Measurements from ENCODE around the gene PDCD11. TPM values are rescaled to one million over a fixed set of nuclear protein-coding genes. Genes with fewer than 3 reads are reported as not detected.
A peak's percentile ranks its signal among the peaks of the same experiment; 100 is the strongest.

Gene PDCD11
- total RNA-seq, 2 experiments from 2014 or later: 89.5 to 94.7 TPM

DNA sequence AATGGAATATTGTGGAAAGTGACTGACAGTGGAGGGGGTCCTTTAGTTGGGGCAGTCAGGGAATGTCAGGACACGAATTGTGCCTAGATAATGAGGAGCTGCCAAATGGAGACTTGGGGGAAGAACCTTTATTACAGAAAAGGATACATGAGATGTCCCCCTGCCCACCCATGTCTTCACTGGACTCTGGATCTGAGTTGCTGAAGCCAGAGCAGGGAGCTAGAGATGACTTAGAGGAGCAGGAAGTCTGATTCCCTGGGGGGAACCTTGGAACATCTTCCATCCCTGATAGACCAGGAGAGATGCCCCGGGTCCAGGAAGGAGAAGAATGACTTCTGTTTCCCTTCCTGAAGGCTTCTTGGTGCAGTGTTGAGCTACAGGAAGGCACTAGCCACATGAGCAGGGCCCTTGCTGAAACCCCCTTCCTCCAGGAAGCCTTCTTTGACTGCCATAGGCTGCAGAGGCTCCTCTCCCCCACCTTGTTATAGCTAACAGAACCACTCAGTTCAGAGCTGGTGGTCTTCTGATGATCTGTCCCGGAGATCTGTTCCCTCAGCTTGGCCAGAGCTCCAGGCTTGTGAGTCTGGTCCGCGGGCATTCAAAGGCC is 96.3 kb downstream of the PDCD11 start:
- Mint-ChIP-seq H3K27me3 (peaks cover 55% of the 10 kb centered on the region), H3K27ac (no peak overlapping the region), H3K4me1 (peaks cover 22% of the 10 kb centered on the region), H3K36me3 (no peaks in the 10 kb centered on the region), H3K9me3 (no peaks in the 10 kb centered on the region), H3K4me3 (peak overlapping the region; percentile 73)
- DNase-seq: no peak

DNA sequence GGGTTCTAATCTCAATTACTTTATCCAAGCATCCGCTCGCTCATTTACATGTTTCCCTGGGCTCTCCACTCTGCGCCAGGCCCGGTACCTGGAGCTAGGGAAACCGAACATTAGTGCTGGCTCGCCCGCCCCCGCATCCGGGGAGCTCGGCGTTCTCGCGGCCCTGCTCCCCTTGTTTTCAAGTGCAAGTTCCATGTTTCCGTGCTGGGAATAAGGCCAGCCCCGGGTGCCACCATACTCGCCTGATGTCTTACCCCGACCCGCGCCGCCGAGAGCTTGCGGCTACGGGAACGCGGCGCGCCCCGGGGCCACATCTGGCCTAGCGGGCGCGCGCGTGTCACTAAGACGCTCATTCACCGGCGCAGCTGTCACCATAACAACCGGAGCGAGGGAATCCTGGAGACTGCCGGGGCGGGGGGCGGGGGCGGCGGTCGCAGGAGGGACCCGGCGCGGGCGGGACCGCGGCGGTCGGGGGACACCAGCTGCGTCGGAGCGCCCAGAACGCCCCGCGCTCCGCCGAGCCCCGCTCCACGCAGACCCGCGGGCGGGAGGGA is 97.0 kb downstream of the PDCD11 start, which contains the start of gene NEURL1:
TSS of gene NEURL1 (plus strand) at position 344 of the 554 bp plus-strand sequence. CDS start 683 bp downstream, outside the sequence.
- Mint-ChIP-seq H3K36me3 (no peaks in the 10 kb centered on the region), H3K9me3 (no peaks in the 10 kb centered on the region), H3K27ac (no peak within 1 kb of the TSS), H3K4me1 (peaks cover 22% of the 10 kb centered on the region), H3K4me3 (peak within 1 kb of the TSS; percentile 73), H3K27me3 (peaks cover 56% of the 10 kb centered on the region)
- DNase-seq: peak; percentile 20

DNA sequence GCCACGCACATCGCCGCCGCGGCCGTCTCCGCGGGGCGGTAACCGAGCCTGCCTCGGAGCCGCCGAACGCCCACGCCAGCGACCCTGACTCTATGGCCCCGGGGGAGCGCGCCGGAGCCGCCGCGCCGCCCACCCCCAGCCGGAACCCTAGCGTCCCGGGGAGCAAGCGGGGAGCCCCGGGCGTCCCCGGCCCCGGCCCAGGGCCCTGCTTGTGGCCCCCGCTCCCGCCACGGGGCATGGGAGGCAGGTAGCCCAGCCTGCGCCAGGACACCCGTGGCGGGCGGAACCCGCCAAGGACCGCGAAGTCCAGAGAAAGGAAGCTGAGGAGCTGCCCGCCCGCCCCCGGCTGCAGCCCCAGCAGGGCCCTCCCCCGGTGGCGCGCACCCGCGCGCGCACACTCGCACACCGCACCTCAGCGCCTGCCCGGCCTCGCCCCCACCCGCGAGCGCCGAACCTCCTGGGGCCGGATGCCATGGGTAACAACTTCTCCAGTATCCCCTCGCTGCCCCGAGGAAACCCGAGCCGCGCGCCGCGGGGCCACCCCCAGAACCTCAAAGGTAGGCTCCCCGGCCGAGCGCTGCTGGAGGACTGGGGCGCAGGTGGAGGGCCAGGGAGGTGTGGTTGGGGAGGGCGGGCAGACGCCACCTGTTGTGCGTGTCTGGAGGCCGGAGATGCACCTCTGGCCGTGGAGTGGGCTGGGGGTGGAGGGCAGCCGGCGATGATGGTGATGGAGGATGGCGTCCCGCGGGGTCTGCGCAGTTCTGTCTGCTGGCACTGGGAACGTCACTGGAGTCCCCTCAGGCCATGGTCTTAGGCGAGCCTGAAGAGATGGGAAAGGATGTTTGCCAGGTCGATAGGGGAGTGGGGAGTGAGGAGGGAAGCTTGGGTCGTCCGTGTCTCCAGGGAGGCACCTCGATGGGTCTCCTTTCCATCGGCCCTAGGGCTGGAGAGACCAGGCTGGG is 97.8 kb downstream of the PDCD11 start:
- peak; percentile 43 for DNase-seq
- peaks cover 64% of the 10 kb centered on the region for H3K27me3 Mint-ChIP-seq
- no peaks in the 10 kb centered on the region for H3K36me3 Mint-ChIP-seq
- H3K9me3 Mint-ChIP-seq: no peaks in the 10 kb centered on the region
- H3K4me1 Mint-ChIP-seq: peaks cover 22% of the 10 kb centered on the region
- H3K27ac Mint-ChIP-seq: no peak overlapping the region
- peak overlapping the region; percentile 33 for H3K4me3 Mint-ChIP-seq

DNA sequence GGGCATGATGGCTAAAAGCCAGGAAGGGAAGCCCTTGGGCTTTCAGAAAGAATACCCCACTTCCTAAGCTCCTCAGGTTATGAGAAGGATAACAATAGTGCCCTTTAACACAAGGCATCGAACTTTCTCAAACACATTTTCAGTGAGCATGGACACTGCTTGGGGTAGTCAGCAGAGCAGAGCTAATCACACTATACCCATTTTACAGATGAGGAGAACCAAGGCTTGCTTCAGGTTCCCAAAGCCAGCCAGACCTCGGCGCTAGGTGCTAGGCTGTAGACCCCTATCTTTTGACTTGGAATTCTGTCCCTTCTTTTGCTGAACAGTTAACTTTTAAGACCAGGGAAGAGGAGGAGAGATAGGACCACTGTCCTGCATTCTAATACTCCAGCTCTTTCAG is 98.9 kb downstream of the PDCD11 start:
- Mint-ChIP-seq H3K36me3 (no peaks in the 10 kb centered on the region), H3K4me3 (no peak overlapping the region), H3K9me3 (no peaks in the 10 kb centered on the region), H3K27me3 (peaks cover 71% of the 10 kb centered on the region), H3K4me1 (peaks cover 17% of the 10 kb centered on the region), H3K27ac (no peak overlapping the region)
- no peak for DNase-seq

Other genes with a start within 250 kb of the PDCD11 start
- 10 to 100 TPM; 41.8 to 46.8 TPM for gene NT5C2, start 203.4 kb upstream of the PDCD11 start, total RNA-seq
- under 1 TPM in 1 of 2 experiments, not detected in 1; 0.10 TPM for gene RPEL1, start 150.7 kb upstream of the PDCD11 start, total RNA-seq
- gene INA, start 119.5 kb upstream of the PDCD11 start, total RNA-seq: under 1 TPM; 0.38 to 0.45 TPM
- gene PCGF6, start 45.5 kb upstream of the PDCD11 start, total RNA-seq: 10 to 100 TPM; 18.6 to 19.9 TPM
- 10 to 100 TPM; 11.1 to 11.6 TPM for gene TAF5, start 28.6 kb upstream of the PDCD11 start, total RNA-seq
- gene ATP5MK, start 151 bp upstream of the PDCD11 start, total RNA-seq: 100 to 1,000 TPM; 451 to 452 TPM
- gene CALHM2, start 55.7 kb downstream of the PDCD11 start, total RNA-seq: 1 to 10 TPM; 4.5 to 4.8 TPM
- not detected for gene CALHM1, start 62.3 kb downstream of the PDCD11 start, total RNA-seq
- not detected for gene CALHM3, start 82.6 kb downstream of the PDCD11 start, total RNA-seq
- 1 to 10 TPM; 3.1 to 3.2 TPM for gene NEURL1, start 97.1 kb downstream of the PDCD11 start, total RNA-seq

Data from activated naive CD8-positive, alpha-beta T cell treated with anti-CD3 and anti-CD28 coated beads for 36 hours (primary cell).